ENCODE measurements around the gene TRAF4.
"Not testable (repeated sequence)": the region's sequence is repeated elsewhere in the genome, so short reads cannot be mapped to it uniquely, and the experiment has no call there.

The TRAF4 gene

GRCh38 chr17:28760601-28761562 lies 17.1 kb downstream of the TRAF4 start:
- Histone ChIP-seq H3K9ac (ENCODE audit: low read length) (peak overlapping the region; percentile 34), H3K4me3 (ENCODE audit: low read length) (peak overlapping the region; percentile 36), H3K36me3 (ENCODE audit: control insufficient read depth, low read depth, low read length) (peaks cover 24% of the 10 kb centered on the region), H3K4me1 (ENCODE audit: control insufficient read depth, low read depth, low read length) (peaks cover 32% of the 10 kb centered on the region), H3K27ac (ENCODE audit: low read length) (peak overlapping the region; percentile 88), H3K9me3 (ENCODE audit: control insufficient read depth, low read depth, low read length) (no peaks in the 10 kb centered on the region), H3K27me3 (ENCODE audit: control insufficient read depth, insufficient read depth, low read length) (no peaks in the 10 kb centered on the region)

GRCh38 chr17:28763137-28763799 lies 19.5 kb downstream of the TRAF4 start:
- no peak overlapping the region for H3K27ac ChIP-seq (ENCODE audit: low read length)
- H3K9ac ChIP-seq (ENCODE audit: low read length) = no peak overlapping the region
- H3K4me3 ChIP-seq (ENCODE audit: low read length) = no peak overlapping the region
- H3K27me3 ChIP-seq (ENCODE audit: control insufficient read depth, insufficient read depth, low read length) = no peaks in the 10 kb centered on the region
- no peaks in the 10 kb centered on the region for H3K9me3 ChIP-seq (ENCODE audit: control insufficient read depth, low read depth, low read length)
- peaks cover 29% of the 10 kb centered on the region for H3K36me3 ChIP-seq (ENCODE audit: control insufficient read depth, low read depth, low read length)
- peaks cover 32% of the 10 kb centered on the region for H3K4me1 ChIP-seq (ENCODE audit: control insufficient read depth, low read depth, low read length)

- H3K9ac ChIP-seq (ENCODE audit: low read length) = no peak overlapping the region
- H3K4me1 ChIP-seq (ENCODE audit: control insufficient read depth, low read depth, low read length) = peaks cover 32% of the 10 kb centered on the region
- H3K4me3 ChIP-seq (ENCODE audit: low read length) = no peak overlapping the region
- H3K36me3 ChIP-seq (ENCODE audit: control insufficient read depth, low read depth, low read length) = peaks cover 23% of the 10 kb centered on the region
- no peaks in the 10 kb centered on the region for H3K27me3 ChIP-seq (ENCODE audit: control insufficient read depth, insufficient read depth, low read length)
- no peaks in the 10 kb centered on the region for H3K9me3 ChIP-seq (ENCODE audit: control insufficient read depth, low read depth, low read length)
- H3K27ac ChIP-seq (ENCODE audit: low read length) = no peak overlapping the region
Observed at GRCh38 chr17:28763804-28764266, 20.0 kb downstream of the TRAF4 start.

GRCh38 chr17:28765038-28765437 lies 21.2 kb downstream of the TRAF4 start:
- H3K9ac ChIP-seq (ENCODE audit: low read length) = no peak overlapping the region
- peaks cover 16% of the 10 kb centered on the region for H3K36me3 ChIP-seq (ENCODE audit: control insufficient read depth, low read depth, low read length)
- H3K27me3 ChIP-seq (ENCODE audit: control insufficient read depth, insufficient read depth, low read length) = no peaks in the 10 kb centered on the region
- H3K4me1 ChIP-seq (ENCODE audit: control insufficient read depth, low read depth, low read length) = peaks cover 29% of the 10 kb centered on the region
- H3K27ac ChIP-seq (ENCODE audit: low read length) = no peak overlapping the region
- H3K9me3 ChIP-seq (ENCODE audit: control insufficient read depth, low read depth, low read length) = no peaks in the 10 kb centered on the region
- H3K4me3 ChIP-seq (ENCODE audit: low read length) = no peak overlapping the region

GRCh38 chr17:28773736-28774135 lies 29.9 kb downstream of the TRAF4 start:
- Histone ChIP-seq H3K27ac (ENCODE audit: low read length) (no peak overlapping the region), H3K36me3 (ENCODE audit: control insufficient read depth, low read depth, low read length) (no peaks in the 10 kb centered on the region), H3K27me3 (ENCODE audit: control insufficient read depth, insufficient read depth, low read length) (no peaks in the 10 kb centered on the region), H3K9ac (ENCODE audit: low read length) (no peak overlapping the region), H3K4me1 (ENCODE audit: control insufficient read depth, low read depth, low read length) (no peaks in the 10 kb centered on the region), H3K4me3 (ENCODE audit: low read length) (no peak overlapping the region), H3K9me3 (ENCODE audit: control insufficient read depth, low read depth, low read length) (no peaks in the 10 kb centered on the region)

GRCh38 chr17:28774206-28774605 lies 30.4 kb downstream of the TRAF4 start:
- Histone ChIP-seq H3K9ac (ENCODE audit: low read length) (no peak overlapping the region), H3K27ac (ENCODE audit: low read length) (no peak overlapping the region), H3K4me3 (ENCODE audit: low read length) (no peak overlapping the region), H3K27me3 (ENCODE audit: control insufficient read depth, insufficient read depth, low read length) (no peaks in the 10 kb centered on the region), H3K9me3 (ENCODE audit: control insufficient read depth, low read depth, low read length) (no peaks in the 10 kb centered on the region), H3K4me1 (ENCODE audit: control insufficient read depth, low read depth, low read length) (no peaks in the 10 kb centered on the region), H3K36me3 (ENCODE audit: control insufficient read depth, low read depth, low read length) (no peaks in the 10 kb centered on the region)

GRCh38 chr17:28777178-28777577 lies 33.4 kb downstream of the TRAF4 start:
- Histone ChIP-seq H3K9ac (ENCODE audit: low read length) (no peak overlapping the region), H3K9me3 (ENCODE audit: control insufficient read depth, low read depth, low read length) (no peaks in the 10 kb centered on the region), H3K27ac (ENCODE audit: low read length) (no peak overlapping the region), H3K4me3 (ENCODE audit: low read length) (no peak overlapping the region), H3K27me3 (ENCODE audit: control insufficient read depth, insufficient read depth, low read length) (no peaks in the 10 kb centered on the region), H3K36me3 (ENCODE audit: control insufficient read depth, low read depth, low read length) (peaks cover 10% of the 10 kb centered on the region), H3K4me1 (ENCODE audit: control insufficient read depth, low read depth, low read length) (no peaks in the 10 kb centered on the region)

- H3K9me3 ChIP-seq (ENCODE audit: control insufficient read depth, low read depth, low read length); H3K4me3 ChIP-seq (ENCODE audit: low read length); H3K27me3 ChIP-seq (ENCODE audit: control insufficient read depth, insufficient read depth, low read length); H3K9ac ChIP-seq (ENCODE audit: low read length); H3K4me1 ChIP-seq (ENCODE audit: control insufficient read depth, low read depth, low read length); H3K36me3 ChIP-seq (ENCODE audit: control insufficient read depth, low read depth, low read length); H3K27ac ChIP-seq (ENCODE audit: low read length): not testable (repeated sequence)
Observed at GRCh38 chr17:28779601-28780000, 35.8 kb downstream of the TRAF4 start.

- H3K4me3 ChIP-seq (ENCODE audit: low read length) = no peak overlapping the region
- H3K9me3 ChIP-seq (ENCODE audit: control insufficient read depth, low read depth, low read length) = no peaks in the 10 kb centered on the region
- no peak overlapping the region for H3K27ac ChIP-seq (ENCODE audit: low read length)
- no peak overlapping the region for H3K9ac ChIP-seq (ENCODE audit: low read length)
- no peaks in the 10 kb centered on the region for H3K4me1 ChIP-seq (ENCODE audit: control insufficient read depth, low read depth, low read length)
- H3K36me3 ChIP-seq (ENCODE audit: control insufficient read depth, low read depth, low read length) = peaks cover 10% of the 10 kb centered on the region
- no peaks in the 10 kb centered on the region for H3K27me3 ChIP-seq (ENCODE audit: control insufficient read depth, insufficient read depth, low read length)
Observed at GRCh38 chr17:28783161-28783560, 39.4 kb downstream of the TRAF4 start.

- Histone ChIP-seq H3K9me3 (ENCODE audit: control insufficient read depth, low read depth, low read length) (no peaks in the 10 kb centered on the region), H3K27me3 (ENCODE audit: control insufficient read depth, insufficient read depth, low read length) (no peaks in the 10 kb centered on the region), H3K4me1 (ENCODE audit: control insufficient read depth, low read depth, low read length) (no peaks in the 10 kb centered on the region), H3K9ac (ENCODE audit: low read length) (no peak overlapping the region), H3K36me3 (ENCODE audit: control insufficient read depth, low read depth, low read length) (peaks cover 10% of the 10 kb centered on the region), H3K27ac (ENCODE audit: low read length) (no peak overlapping the region), H3K4me3 (ENCODE audit: low read length) (no peak overlapping the region)
Observed at GRCh38 chr17:28788100-28788499, 44.3 kb downstream of the TRAF4 start.

GRCh38 chr17:28792877-28793661 lies 49.3 kb downstream of the TRAF4 start:
- no peak overlapping the region for H3K9ac ChIP-seq (ENCODE audit: low read length)
- H3K4me3 ChIP-seq (ENCODE audit: low read length) = no peak overlapping the region
- H3K9me3 ChIP-seq (ENCODE audit: control insufficient read depth, low read depth, low read length) = no peaks in the 10 kb centered on the region
- H3K4me1 ChIP-seq (ENCODE audit: control insufficient read depth, low read depth, low read length) = peaks cover 3% of the 10 kb centered on the region
- H3K27ac ChIP-seq (ENCODE audit: low read length) = no peak overlapping the region
- no peaks in the 10 kb centered on the region for H3K27me3 ChIP-seq (ENCODE audit: control insufficient read depth, insufficient read depth, low read length)
- peaks cover 13% of the 10 kb centered on the region for H3K36me3 ChIP-seq (ENCODE audit: control insufficient read depth, low read depth, low read length)
